Measurements from ENCODE around the gene TRIM63. TPM values are rescaled to one million over a fixed set of nuclear protein-coding genes. Genes with fewer than 3 reads are reported as not detected.

Gene TRIM63
- total and polyA plus RNA-seq, 2 donors (not counting 1 experiment from before 2014, with no cell fraction given), result not detected

- Histone ChIP-seq H3K4me3 (ENCODE audit: control extremely low read depth in 1 of 5, extremely low read depth in 1 of 5, insufficient read depth in 1 of 5, low read depth in 2 of 5, low read length in 4 of 5) (no peak overlapping the region), H2AFZ (ENCODE audit: insufficient read depth, low read depth, low read length, poor library complexity, severe bottlenecking) (no peak overlapping the region), H3K27ac (ENCODE audit: low read length in 2 of 2) (no peak overlapping the region), H3K79me2 (ENCODE audit: control insufficient read depth, insufficient read depth, low read length) (no peaks in the 10 kb centered on the region), H3K9ac (ENCODE audit: low read length) (no peak overlapping the region), H3K4me2 (replicated peaks; ENCODE audit: low read depth, low read length, poor library complexity, severe bottlenecking) (no peak overlapping the region), H4K20me1 (ENCODE audit: control insufficient read depth, insufficient read depth, low read length, poor library complexity, severe bottlenecking) (no peaks in the 10 kb centered on the region), H3K27me3 (replicated peaks in 1 of 4; ENCODE audit: control extremely low read depth in 1 of 4, control insufficient read depth in 3 of 4, insufficient read depth in 4 of 4, low read length in 3 of 4) (peaks cover 0 to 69% (median 22%) of the 10 kb centered on the region in 4 experiments), H3K9me3 (ENCODE audit: control extremely low read depth in 1 of 3, control insufficient read depth in 2 of 3, insufficient read depth in 1 of 3, low read length in 2 of 3) (peaks cover 0 to 3% (median 0%) of the 10 kb centered on the region in 3 donors), H3K4me1 (ENCODE audit: control insufficient read depth in 2 of 2, insufficient read depth in 2 of 2, low read length in 2 of 2) (peaks cover 0 to 3% of the 10 kb centered on the region in 2 donors), H3K36me3 (replicated peaks in 1 of 2; ENCODE audit: control extremely low read depth in 1 of 2, control insufficient read depth in 1 of 2, extremely low read depth in 1 of 2, insufficient read depth in 2 of 2, low read length in 1 of 2) (no peaks in the 10 kb centered on the region)
- 32% methylated on average over 27 of the region's 29 CpGs for WGBS (ENCODE audit: insufficient coverage)
- H3K9me3 Mint-ChIP-seq (ENCODE audit: insufficient read depth), result no peaks in the 10 kb centered on the region
- DNase-seq, result no peak
- ChIA-PET CTCF (interaction anchor here (1.4 kb wide), 1 partner anchor 9 kb away, joined by 3 read pairs; no protein-coding TSS in a partner anchor), POLR2A (no interaction called here)
- H3K4me3 Mint-ChIP-seq, result no peak overlapping the region
- intact Hi-C loops (cut with micrococcal nuclease), result no loop called here
- H3K4me1 Mint-ChIP-seq, result peaks cover 2% of the 10 kb centered on the region
- peaks cover 51% of the 10 kb centered on the region for H3K27me3 Mint-ChIP-seq
- TF ChIP-seq EZH2 (IDR thresholded peaks at IDR 0.05; ENCODE audit: borderline replicate concordance, insufficient read depth, low read depth, low read length, poor library complexity, severe bottlenecking) (no peak), CTCF (IDR thresholded peaks at IDR 0.05) (no peak)
- no peak overlapping the region for H3K27ac Mint-ChIP-seq
- ATAC-seq (ENCODE audit: low read depth), result no peak
Observed at GRCh38 chr1:26044971-26045721, 22.3 kb downstream of the TRIM63 start.

- no peak overlapping the region for H3K4me3 Mint-ChIP-seq
- DNase-seq (no peak), ATAC-seq (ENCODE audit: low read depth) (no peak)
- Histone ChIP-seq H3K27ac (ENCODE audit: low read length in 2 of 2) (no peak overlapping the region), H3K4me1 (ENCODE audit: control insufficient read depth in 2 of 2, insufficient read depth in 2 of 2, low read length in 2 of 2) (peaks cover 0 to 3% of the 10 kb centered on the region in 2 donors), H3K4me2 (replicated peaks; ENCODE audit: low read depth, low read length, poor library complexity, severe bottlenecking) (no peak overlapping the region), H2AFZ (ENCODE audit: insufficient read depth, low read depth, low read length, poor library complexity, severe bottlenecking) (no peak overlapping the region), H3K36me3 (replicated peaks in 1 of 2; ENCODE audit: control extremely low read depth in 1 of 2, control insufficient read depth in 1 of 2, extremely low read depth in 1 of 2, insufficient read depth in 2 of 2, low read length in 1 of 2) (no peaks in the 10 kb centered on the region), H3K9ac (ENCODE audit: low read length) (no peak overlapping the region), H4K20me1 (ENCODE audit: control insufficient read depth, insufficient read depth, low read length, poor library complexity, severe bottlenecking) (no peaks in the 10 kb centered on the region), H3K79me2 (ENCODE audit: control insufficient read depth, insufficient read depth, low read length) (no peaks in the 10 kb centered on the region), H3K4me3 (ENCODE audit: control extremely low read depth in 1 of 5, extremely low read depth in 1 of 5, insufficient read depth in 1 of 5, low read depth in 2 of 5, low read length in 4 of 5) (no peak overlapping the region), H3K9me3 (ENCODE audit: control extremely low read depth in 1 of 3, control insufficient read depth in 2 of 3, insufficient read depth in 1 of 3, low read length in 2 of 3) (peaks cover 0 to 3% (median 0%) of the 10 kb centered on the region in 3 donors), H3K27me3 (replicated peaks in 1 of 4; ENCODE audit: control extremely low read depth in 1 of 4, control insufficient read depth in 3 of 4, insufficient read depth in 4 of 4, low read length in 3 of 4) (peaks cover 0 to 62% (median 22%) of the 10 kb centered on the region in 4 experiments)
- H3K27me3 Mint-ChIP-seq, result peaks cover 49% of the 10 kb centered on the region
- 100% methylated on average over 1 of the region's 3 CpGs for WGBS (ENCODE audit: insufficient coverage)
- ChIA-PET CTCF (interaction anchor here (1.4 kb wide), 1 partner anchor 8 kb away, joined by 3 read pairs; no protein-coding TSS in a partner anchor), POLR2A (no interaction called here)
- TF ChIP-seq EZH2 (IDR thresholded peaks at IDR 0.05; ENCODE audit: borderline replicate concordance, insufficient read depth, low read depth, low read length, poor library complexity, severe bottlenecking), result no peak
- no peak for TF ChIP-seq CTCF (IDR thresholded peaks at IDR 0.05)
- H3K9me3 Mint-ChIP-seq (ENCODE audit: insufficient read depth), result no peaks in the 10 kb centered on the region
- H3K4me1 Mint-ChIP-seq, result peaks cover 2% of the 10 kb centered on the region
- H3K27ac Mint-ChIP-seq, result no peak overlapping the region
- intact Hi-C loops (cut with micrococcal nuclease), result no loop called here
Observed at GRCh38 chr1:26044414-26044813, 23.0 kb downstream of the TRIM63 start.

Data from B cell (primary cell).